ENCODE data around the gene TMEM97.
"Not testable (repeated sequence)": the region's sequence is repeated elsewhere in the genome, so short reads cannot be mapped to it uniquely, and the experiment has no call there.

DNA sequence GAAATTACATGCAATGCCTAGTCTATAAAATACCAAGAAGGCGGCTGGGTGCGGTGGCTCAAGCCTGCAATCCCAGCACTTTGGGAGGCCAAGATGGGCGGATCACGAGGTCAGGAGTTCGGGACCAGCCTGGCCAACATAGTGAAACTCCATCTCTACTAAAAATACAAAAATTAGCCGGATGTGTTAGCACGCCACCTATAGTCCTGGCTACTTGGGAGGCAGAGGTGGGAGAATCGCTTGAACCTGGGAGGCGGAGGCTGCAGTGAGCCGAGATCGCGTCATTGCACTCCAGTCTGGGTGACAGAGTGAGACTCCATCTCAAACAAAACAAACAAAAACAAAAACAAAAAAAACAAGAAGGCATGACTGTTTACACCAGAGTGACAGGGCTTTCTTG, 26.1 kb upstream of the TMEM97 start:
- TF ChIP-seq, protein P1, sequence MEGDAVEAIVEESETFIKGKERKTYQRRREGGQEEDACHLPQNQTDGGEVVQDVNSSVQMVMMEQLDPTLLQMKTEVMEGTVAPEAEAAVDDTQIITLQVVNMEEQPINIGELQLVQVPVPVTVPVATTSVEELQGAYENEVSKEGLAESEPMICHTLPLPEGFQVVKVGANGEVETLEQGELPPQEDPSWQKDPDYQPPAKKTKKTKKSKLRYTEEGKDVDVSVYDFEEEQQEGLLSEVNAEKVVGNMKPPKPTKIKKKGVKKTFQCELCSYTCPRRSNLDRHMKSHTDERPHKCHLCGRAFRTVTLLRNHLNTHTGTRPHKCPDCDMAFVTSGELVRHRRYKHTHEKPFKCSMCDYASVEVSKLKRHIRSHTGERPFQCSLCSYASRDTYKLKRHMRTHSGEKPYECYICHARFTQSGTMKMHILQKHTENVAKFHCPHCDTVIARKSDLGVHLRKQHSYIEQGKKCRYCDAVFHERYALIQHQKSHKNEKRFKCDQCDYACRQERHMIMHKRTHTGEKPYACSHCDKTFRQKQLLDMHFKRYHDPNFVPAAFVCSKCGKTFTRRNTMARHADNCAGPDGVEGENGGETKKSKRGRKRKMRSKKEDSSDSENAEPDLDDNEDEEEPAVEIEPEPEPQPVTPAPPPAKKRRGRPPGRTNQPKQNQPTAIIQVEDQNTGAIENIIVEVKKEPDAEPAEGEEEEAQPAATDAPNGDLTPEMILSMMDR (IDR thresholded peaks at IDR 0.05) = not testable (repeated sequence)
- TF ChIP-seq POLR2A (IDR thresholded peaks at IDR 0.05) = not testable (repeated sequence)
